Omental fat pad (tissue), 4 donors: ENCODE data around the gene SLC12A9. TPM values are rescaled to one million over a fixed set of nuclear protein-coding genes. Genes with fewer than 3 reads are reported as not detected.

Experiments used
- ATAC-seq: fragments of 150-250 bp; one replicate; pipeline ENCODE4 v1.9.1; 2016; ENCODE audit warnings: mild to moderate bottlenecking, moderate library complexity; ENCODE audit not compliant: low FRiP score
- DNase-seq: peaks from one replicate; pipeline ENCODE4 v3.0.0-alpha.2; 2019; ENCODE audit warnings: low spot score
- CTCF ChIP-seq, 3 donors: fragments of 450-650 bp; IDR thresholded peaks; one replicate each; pipeline ENCODE4 v1.5.1; 2016 to 2017; ENCODE audit warnings: antibody characterized with exemption in 3 of 3, mild to moderate bottlenecking in 3 of 3, moderate library complexity in 2 of 3
- total RNA-seq, 4 donors: library from RNA; depleted of rRNA; stranded (reverse); fragments of >200 nt; gene quantifications; one replicate each; pipeline ENCODE4 v1.1.0, GENCODE V29; 2016

The SLC12A9 gene
- total RNA-seq, 4 donors from 2014 or later = 9.6 to 29.0 (median 13.3) TPM

- ATAC-seq = no peak
- TF ChIP-seq CTCF (IDR thresholded peaks at IDR 0.05) = no peak
Measured at GRCh38 chr7:100879685-100880261, 27.3 kb downstream of the SLC12A9 start.

GRCh38 chr7:100880645-100881044, 28.1 kb downstream of the SLC12A9 start:
- no peak for TF ChIP-seq CTCF (IDR thresholded peaks at IDR 0.05)
- ATAC-seq = no peak

More at GRCh38 chr7:100879685-100880261, 27.3 kb downstream of the SLC12A9 start:
- DNase-seq = no peak

GRCh38 chr7:100881136-100881535, 28.6 kb downstream of the SLC12A9 start:
- no peak for TF ChIP-seq CTCF (IDR thresholded peaks at IDR 0.05)
- ATAC-seq = no peak
- DNase-seq = no peak

More at GRCh38 chr7:100880645-100881044, 28.1 kb downstream of the SLC12A9 start:
- no peak for DNase-seq

- ATAC-seq (no peak), DNase-seq (no peak)
- TF ChIP-seq CTCF (IDR thresholded peaks at IDR 0.05) = no peak
Measured at GRCh38 chr7:100882201-100882600, 29.7 kb downstream of the SLC12A9 start.

GRCh38 chr7:100882785-100883526, 30.4 kb downstream of the SLC12A9 start:
- TF ChIP-seq CTCF (IDR thresholded peaks at IDR 0.05) = no peak
- DNase-seq (no peak), ATAC-seq (no peak)

GRCh38 chr7:100884736-100885439, 32.4 kb downstream of the SLC12A9 start:
- no peak for TF ChIP-seq CTCF (IDR thresholded peaks at IDR 0.05)
- ATAC-seq (no peak), DNase-seq (no peak)
